GM18867 (cell line): Measurements from ENCODE around the gene RTN4RL2.

Source experiments
- ATAC-seq: cut with Tn5 transposase; IDR thresholded peaks from one replicate; pipeline ENCODE4 v1.9.1; 2021; ENCODE audit warnings: mild to moderate bottlenecking, moderate library complexity; ENCODE audit not compliant: unreplicated experiment

The RTN4RL2 gene

GRCh38 chr11:57460022-57460757 is at the start of gene RTN4RL2:
Gene RTN4RL2 (plus strand): TSS chr11:57460528. CDS start chr11:57460866, 338 bp downstream.
- ATAC-seq = no peak

- no peak for ATAC-seq
These were observed 46.6 kb upstream of the RTN4RL2 start for GRCh38 chr11:57413681-57414080.

GRCh38 chr11:57414612-57415212 is 45.6 kb upstream of the RTN4RL2 start:
- no peak for ATAC-seq

GRCh38 chr11:57416436-57416835 is 43.9 kb upstream of the RTN4RL2 start:
- ATAC-seq = no peak

GRCh38 chr11:57417056-57417455 is 43.3 kb upstream of the RTN4RL2 start:
- ATAC-seq = no peak

- no peak for ATAC-seq
These were observed 42.2 kb upstream of the RTN4RL2 start for GRCh38 chr11:57418131-57418530.

GRCh38 chr11:57419146-57419545 is 41.2 kb upstream of the RTN4RL2 start:
- ATAC-seq = no peak

GRCh38 chr11:57421066-57421465 is 39.3 kb upstream of the RTN4RL2 start:
- no peak for ATAC-seq

GRCh38 chr11:57421805-57422204 is 38.5 kb upstream of the RTN4RL2 start:
- ATAC-seq = no peak

GRCh38 chr11:57422669-57423068 is 37.7 kb upstream of the RTN4RL2 start:
- no peak for ATAC-seq

- no peak for ATAC-seq
These were observed 36.1 kb upstream of the RTN4RL2 start for GRCh38 chr11:57424137-57424791.

GRCh38 chr11:57424792-57425564 is 35.4 kb upstream of the RTN4RL2 start:
- peak; percentile 88 for ATAC-seq

GRCh38 chr11:57425565-57426438 is 34.5 kb upstream of the RTN4RL2 start:
- ATAC-seq = no peak

GRCh38 chr11:57426439-57426928 is 33.8 kb upstream of the RTN4RL2 start:
- ATAC-seq = no peak

GRCh38 chr11:57426929-57427726 is 33.2 kb upstream of the RTN4RL2 start, which contains the start of gene SLC43A3:
Gene SLC43A3 (minus strand): TSS chr11:57427121. CDS start chr11:57426172, 949 bp downstream.
- peak; percentile 67 for ATAC-seq

GRCh38 chr11:57427727-57428082 is 32.6 kb upstream of the RTN4RL2 start:
- no peak for ATAC-seq

GRCh38 chr11:57428643-57429042 is 31.7 kb upstream of the RTN4RL2 start:
- no peak for ATAC-seq

GRCh38 chr11:57429946-57430345 is 30.4 kb upstream of the RTN4RL2 start:
- no peak for ATAC-seq

GRCh38 chr11:57430952-57431351 is 29.4 kb upstream of the RTN4RL2 start:
- no peak for ATAC-seq
